ENCODE results near the gene POLR2B. TPM values are rescaled to one million over a fixed set of nuclear protein-coding genes. Genes with fewer than 3 reads are reported as not detected.
A peak's percentile ranks its signal among the peaks of the same experiment; 100 is the strongest.
"Not testable (repeated sequence)": the region's sequence is repeated elsewhere in the genome, so short reads cannot be mapped to it uniquely, and the experiment has no call there.

POLR2B gene
- polyA plus RNA-seq, 12 donors, result 41.1 to 94.2 (median 82.9) TPM; not detected in 1

DNA sequence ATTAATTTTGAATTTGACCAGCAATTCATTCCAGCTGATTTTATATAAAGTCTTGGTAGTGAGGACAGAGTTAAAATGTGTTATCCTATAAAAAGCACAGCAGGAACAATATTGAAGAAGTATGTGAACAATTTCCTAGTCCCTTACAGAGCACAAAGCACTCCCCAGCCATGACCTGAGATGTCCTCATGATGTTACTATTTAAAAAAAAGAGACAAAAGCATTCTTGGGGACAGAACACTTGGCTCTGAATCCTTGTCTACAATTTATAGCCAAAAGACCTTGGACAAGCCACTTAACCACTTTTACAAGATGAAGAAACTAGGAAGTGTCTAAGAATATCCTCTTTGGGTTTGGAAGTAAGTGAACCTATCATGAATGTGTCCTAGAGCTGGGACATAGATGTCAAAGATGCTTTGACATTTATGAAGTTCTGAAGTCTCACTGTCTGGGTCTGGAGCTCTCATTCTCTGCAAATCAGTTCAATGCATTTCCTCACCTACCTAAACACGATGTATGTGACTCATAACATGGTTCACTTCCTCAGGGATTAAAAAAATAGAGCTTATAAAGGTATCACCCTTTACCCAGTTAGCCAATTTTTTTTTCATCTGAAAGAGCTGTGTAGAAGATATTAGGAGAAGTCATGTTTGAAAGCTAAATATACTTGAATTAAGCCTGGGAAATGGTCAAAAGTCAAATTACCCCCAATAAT, 70.1 kb downstream of the POLR2B start:
- no peak for DNase-seq

DNA sequence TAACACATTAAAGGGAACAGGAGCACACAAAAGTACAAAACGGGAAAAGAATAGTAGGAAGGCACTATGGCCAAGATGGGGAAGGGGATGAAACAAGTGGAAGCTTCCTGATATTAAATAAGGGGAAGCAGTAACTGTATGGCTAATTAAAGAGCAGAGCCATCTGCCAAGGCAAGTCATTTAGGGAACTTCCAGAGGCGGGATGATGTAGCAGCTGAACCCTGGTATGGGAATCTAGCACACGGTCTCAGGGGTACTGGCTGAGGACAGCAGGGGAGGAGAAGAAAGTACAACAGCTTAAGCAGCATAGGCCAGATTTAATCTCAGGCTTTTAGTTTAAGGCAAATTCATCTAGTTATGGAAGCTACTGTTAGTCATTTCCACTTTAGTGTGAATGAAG, 72.4 kb downstream of the POLR2B start:
- no peak for DNase-seq

DNA sequence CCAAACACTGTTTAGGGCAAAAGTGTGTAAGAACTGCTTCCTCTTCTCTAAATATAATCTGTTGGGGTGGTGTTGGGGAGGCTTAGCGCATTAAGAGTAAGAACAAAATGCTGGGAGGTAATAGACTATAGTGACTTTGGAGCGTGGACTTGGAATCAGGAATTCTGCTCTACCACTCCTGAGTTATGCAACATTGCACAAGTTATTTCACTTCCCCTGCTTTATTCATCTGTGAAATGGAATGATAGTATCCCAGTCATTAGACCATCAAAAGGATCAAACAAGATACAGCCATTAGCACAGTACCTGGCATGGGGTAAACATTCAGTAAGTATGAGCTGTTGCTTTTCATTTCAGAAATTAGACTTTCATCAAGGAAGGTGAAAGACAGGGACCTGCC, 72.8 kb downstream of the POLR2B start:
- DNase-seq, result no peak

DNA sequence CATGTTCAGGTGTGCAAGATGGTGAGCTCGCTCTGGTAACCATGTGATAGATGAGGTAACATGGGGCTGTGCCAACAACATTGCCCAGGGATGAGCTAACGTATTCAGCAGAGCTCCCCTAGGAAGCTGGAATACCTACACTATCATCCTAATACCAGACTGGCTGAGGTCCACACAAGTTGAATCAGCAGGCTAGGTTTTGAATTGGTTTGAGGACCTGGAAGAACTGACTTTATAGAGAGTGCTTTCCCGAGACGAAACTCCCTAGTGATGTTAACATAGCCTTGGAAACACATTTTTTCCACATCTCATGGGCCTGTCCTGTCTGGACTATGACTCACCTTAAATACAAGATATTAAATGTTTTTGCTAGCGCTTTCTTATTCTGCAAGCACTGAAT, 74.8 kb downstream of the POLR2B start:
- no peak for DNase-seq

DNA sequence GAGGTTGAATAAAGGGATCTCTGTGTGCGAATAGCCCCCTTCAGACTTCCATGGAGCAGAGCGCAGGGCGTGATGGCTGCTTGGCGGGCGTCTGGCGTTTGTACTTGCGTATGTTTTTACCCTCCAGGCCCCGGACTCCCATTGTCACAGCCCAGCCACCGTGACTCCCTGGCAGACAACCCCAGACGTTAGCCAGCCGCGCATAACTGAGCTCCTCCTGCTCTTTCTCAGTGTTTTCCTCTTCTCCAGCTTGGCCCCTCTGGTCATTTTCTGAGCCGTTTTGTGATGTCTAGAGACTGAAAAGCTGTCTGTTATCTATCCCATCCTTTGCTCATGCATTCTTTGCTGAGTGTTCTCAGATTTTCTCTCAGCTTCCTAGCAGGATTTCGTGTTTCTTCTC, 77.2 kb downstream of the POLR2B start:
- no peak for DNase-seq

DNA sequence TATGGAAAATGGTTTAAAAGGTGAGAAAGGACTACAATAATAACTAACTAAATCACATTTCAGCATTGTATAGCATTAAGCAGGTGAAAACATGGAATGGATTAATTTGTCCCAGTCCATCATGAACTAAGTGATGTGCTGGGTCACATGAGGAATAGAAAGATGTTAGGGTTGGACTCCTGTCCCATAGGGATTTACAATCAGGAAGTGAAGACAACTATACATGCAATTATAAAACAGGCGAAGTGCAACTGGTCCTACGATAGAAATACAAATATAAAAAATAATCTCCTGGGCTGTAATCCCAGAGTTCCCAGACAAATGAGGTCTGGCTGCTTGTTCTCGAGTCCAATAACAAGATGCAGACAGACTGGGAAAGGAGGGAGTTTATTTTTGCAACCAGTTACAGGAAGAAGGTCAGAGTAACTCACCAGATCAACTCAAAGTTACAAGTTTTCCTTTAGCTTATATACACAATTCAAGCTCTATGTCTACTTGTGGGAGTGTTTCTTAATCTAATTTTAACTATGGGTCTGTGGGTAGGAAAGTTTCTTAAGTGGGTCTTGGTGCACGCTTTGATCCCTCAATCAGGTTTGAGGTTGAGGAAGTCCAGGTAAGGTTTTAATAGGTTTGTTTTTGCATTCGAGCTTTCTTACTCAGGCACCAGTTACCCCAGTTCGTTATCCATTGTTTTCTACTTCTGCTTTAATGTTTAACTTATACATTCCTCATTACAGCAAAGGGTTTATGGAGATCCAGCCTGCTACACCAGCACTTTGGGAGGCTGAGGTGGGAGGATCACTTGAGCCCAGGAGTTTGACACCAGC, 81.4 kb downstream of the POLR2B start:
- DNase-seq, result no peak

DNA sequence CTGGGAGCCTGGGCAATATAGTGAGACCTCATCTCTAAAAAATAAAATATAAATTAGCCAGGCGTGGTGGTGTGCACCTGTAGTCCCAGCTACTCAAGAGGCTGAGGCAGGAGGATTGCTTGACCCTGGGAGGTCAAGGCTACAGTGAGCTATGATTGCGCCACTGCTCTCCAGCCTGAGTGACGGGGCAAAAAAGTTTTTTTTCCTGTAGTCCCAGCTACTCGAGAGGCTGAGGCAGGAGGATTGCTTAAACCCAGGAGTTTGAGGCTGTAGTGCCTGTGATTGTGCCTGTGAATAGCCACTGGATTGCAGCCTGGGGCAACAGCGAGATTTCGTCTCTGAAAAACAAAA, 82.0 kb downstream of the POLR2B start:
- DNase-seq, result not testable (repeated sequence)

DNA sequence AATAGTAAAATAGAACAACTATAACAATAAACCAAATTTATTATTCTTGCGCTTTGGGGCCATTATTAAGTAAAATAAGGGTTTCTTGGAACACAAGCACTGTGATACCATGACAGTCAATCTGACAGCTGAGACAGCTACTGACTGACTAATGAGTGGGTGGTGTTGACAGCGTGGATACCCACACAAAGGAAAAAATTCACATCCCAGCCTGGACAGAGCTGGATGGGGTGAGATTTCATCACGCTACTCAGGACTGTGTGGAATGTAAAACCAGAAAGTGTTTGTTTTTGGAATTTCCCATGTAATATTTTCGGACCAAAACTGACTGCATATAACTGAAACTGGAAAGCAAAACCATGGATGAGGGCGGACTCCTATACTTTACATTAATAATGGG, 82.7 kb downstream of the POLR2B start:
- DNase-seq, result no peak

DNA sequence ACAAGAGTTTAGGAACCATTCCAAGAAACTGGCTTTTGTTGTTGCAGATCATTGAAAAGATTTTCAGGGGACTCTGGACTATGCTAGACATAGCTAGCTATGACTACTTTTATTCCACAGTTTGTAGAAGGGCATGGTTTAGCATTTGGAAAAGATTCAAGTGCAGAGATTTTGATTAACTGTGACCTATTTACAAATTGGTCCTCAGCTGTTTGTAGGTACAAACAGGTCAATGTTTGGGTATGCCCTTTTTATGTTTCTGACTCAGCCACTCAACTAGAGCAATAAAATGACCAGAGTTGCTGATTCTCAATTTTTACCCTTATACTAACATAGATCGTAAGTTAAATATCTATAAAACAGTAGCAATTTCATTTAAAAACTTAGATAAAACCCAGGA, 84.8 kb downstream of the POLR2B start:
- DNase-seq, result no peak

DNA sequence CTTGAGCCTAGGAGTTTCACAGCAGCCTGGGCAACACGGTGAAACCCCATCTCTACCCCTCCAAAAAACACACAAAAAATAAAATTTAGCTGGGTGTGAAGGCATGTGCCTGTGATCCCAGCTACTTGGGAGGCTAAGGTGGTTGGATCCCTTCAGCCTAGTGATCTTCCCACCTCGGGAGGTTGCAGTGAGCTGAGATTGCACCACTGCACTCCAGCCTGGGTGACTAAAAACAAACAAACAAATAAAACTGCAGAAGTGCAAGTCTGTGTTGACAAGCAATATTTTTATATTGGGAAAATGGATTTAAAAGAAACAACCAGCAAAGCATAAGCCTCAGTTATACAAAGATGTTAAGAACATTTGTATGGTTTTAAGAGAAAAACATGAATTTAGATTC, 85.4 kb downstream of the POLR2B start:
- no peak for DNase-seq

DNA sequence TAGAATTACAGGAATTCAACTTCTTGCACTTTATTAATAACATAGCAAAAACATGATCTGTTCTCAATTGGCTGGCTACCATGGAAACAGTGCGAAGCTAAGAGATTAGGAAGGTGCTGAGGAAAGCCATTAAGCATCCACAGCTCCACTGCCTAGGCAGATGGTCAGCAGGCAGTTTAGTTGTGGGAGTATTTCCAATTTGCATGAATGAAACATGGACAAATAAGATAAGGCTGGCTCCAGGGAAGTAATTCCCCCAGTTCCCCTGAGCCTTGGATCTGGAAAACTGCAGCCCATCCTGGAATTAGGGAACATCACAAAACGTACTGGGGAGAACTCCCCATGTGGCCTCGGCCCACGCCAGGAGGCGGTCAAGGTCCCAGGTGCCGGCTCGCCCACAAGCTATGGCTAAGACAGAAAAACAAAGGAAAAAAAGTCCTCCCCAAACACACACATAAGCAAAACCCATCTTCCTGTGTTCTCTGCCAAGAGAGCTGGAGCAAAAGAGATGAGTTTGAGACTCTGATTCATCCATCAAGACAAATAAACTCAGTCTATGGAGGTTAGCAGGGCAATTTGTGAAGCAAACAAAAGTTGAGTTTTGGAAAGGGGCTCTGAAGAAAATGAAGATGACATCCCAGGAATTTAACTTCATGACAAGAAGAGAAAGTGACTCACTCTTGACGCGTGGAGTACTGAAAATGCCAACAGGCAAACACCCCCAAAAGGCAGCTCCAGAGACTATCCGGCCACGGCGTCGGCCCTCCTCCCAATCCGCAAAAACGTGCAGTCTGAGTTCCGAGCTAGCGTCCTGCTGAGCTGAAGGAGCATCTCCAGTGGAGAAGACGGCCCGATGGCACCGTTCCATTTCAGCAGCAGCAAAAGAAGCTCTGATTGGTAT, 86.4 kb downstream of the POLR2B start:
- DNase-seq, result peak; percentile 37

DNA sequence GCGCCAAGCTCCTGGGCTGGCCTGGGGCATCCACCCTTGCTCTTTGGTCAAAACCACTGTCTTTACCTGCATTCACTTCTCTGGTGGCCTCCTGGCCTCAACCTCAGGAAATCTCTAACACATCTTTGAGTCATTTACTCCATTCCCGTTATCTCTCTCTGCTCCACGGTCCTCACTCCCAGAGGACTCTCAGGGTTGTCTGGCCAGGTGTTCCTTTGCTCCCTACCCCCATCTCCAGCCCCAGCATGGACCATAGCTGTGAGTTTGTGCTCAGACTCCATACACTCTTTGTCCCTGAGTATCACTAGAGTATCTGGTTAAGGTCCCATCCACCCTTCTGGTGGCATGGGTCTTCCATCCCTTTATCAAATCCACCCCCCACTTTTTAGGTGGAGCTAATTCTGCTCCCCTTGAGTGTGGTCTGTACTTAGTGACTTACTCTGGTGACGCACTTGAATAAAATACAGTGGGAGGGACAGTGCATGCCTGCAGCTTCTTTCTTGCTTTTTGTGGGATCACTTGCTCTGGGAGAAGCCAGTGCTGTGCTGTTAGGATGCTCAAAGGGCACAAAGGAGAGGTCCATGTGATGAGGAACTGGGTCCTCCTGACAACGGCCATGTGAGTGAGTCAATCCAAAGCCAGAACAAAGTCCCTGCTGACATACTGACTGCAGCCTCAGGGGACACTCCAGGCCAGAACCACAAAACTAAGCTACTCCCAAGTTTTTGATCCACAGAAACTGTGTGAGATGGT, 87.2 kb downstream of the POLR2B start:
- DNase-seq, result no peak

DNA sequence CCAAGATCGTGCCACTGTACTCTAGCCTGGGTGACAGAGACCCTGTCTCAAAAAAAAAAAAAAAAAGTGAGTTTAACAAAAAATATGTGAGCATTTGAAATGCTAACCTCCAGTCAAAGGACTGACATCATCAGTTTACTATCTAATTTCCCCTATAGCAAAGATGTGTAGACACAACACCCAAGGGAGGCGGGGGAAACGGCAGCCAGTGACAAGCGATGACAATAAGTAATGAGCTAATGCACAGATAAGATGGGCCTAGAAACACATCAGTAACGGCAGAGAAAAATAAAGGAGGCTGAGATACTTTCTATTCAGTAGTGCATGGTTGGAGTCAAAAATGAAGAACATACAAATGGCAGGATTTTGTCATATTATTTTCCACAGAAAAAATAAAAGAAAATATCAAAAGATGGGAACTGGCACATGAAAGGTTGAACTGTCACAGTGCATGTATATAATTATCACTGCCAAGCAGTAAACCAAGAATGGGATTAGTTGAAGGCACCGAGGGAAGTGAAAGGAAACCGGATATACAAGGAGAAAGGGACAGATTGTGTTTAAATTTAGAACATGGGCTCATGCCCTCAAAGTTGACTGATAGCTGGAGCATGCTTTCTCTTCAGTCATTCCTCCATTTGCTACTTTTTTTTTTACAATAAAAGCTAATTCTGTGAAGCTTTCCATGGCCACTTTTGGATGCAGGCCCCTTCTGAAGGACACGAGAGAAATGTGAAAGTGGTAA, 89.7 kb downstream of the POLR2B start:
- no peak for DNase-seq

DNA sequence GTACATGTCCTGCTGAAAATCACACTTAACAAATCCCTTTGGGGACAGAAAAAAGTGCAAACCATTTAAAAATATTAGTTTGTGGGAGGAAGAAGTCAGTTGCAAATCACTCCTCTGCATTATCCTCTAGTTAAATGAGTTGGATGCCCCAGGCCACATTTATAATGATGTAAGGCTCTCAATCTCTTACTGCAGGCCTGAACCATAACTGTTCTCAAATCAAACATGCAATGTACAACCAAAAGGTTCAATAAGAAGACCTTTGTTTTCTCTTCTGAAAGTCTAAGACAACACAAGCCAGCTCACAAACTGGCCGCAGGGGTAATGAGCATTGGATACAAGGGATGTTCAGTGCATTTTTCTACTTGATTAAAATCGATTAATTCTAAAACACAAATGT, 91.8 kb downstream of the POLR2B start:
- DNase-seq, result no peak

DNA sequence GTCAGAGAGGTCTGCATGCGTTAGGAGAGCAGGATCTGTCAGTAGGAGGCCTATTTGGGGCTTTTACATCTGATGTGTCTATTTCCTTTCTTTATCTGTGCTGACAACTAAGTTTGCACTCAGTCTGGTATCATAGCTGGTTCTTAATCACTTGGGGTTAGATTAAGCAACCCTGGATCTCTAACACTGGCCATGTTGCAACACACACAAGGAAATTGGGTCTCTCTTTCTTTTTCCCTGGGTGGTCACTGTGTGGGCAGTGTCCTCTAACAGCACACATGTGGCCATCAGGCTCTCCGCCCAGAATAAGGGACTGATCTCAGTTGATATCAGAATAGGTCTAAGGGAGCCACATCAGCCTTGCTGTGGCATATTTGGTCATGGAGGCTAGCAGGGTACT, 92.6 kb downstream of the POLR2B start:
- no peak for DNase-seq

DNA sequence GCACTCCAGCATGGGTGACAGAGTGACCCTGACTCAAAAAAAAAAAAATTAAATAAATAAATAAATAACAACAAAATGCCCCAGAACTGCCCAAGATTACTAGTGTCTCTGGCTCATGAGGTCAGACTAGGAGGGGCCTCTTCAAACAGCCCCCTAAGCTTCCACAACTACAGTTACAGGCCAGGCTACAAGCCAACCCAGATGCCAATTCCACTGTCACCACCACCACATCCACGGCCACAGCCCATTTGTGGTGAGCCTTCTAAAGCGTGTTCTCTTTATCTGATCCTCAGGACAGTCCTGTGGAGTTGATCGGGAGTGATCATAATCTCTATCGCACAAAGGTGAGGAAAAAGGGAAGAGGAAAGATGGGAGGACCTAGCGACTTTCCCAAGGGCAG, 94.9 kb downstream of the POLR2B start:
- DNase-seq, result no peak

DNA sequence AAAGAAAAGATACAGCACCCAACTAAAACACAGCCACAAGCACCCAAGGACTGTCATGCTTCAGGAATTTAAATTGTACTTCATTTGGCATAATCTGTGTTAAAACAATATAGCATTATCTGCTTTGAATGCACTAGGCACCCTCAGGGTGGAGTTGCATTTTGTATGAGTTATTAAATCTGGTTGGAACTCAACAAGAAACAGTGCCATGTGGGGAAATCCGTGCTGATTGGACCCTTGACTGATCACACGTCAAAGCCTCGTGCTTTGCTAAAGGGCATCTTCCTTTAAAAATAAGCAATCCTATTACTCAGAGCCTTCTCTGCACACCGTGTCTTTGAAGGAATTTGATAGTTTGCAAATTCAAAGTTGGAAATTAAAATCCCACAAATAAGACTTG, 96.0 kb downstream of the POLR2B start:
- no peak for DNase-seq

DNA sequence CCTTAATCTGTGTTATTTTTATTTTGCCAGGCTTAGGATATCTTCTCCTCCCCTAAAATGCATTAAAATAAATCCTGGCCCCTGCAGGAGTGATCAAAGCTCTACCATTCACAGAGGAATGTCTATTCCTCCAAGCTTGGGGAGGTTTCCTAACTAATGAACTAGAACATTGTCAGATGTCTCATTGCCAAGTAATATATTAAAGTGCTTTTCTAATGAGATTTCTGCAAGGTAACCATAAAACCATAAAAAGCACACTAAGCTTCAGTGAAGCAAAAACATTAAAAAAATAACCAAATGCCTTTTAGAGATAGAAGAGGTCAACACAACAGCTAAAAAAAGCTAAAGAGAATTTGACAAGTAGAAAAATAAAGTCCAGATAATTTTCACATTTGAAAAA, 96.7 kb downstream of the POLR2B start:
- no peak for DNase-seq

DNA sequence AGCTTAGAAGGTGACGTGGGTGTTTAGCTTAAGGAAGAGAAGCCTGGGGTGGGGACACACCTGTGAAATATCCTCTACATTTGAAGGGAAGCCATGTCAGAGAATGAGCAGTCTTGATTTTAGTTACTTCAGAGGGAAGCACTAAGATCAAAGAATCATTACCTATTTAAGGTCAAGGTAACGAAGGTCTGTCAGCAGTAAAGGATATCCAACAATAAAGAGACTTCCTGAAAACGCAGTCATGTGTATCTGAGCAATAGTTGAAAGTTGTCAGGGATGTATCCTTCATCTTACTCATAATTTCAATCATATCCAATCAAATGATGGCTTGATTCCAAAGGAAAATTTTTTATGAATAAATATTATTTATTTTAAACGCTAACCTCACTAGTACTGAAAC, 98.0 kb downstream of the POLR2B start:
- no peak for DNase-seq

DNA sequence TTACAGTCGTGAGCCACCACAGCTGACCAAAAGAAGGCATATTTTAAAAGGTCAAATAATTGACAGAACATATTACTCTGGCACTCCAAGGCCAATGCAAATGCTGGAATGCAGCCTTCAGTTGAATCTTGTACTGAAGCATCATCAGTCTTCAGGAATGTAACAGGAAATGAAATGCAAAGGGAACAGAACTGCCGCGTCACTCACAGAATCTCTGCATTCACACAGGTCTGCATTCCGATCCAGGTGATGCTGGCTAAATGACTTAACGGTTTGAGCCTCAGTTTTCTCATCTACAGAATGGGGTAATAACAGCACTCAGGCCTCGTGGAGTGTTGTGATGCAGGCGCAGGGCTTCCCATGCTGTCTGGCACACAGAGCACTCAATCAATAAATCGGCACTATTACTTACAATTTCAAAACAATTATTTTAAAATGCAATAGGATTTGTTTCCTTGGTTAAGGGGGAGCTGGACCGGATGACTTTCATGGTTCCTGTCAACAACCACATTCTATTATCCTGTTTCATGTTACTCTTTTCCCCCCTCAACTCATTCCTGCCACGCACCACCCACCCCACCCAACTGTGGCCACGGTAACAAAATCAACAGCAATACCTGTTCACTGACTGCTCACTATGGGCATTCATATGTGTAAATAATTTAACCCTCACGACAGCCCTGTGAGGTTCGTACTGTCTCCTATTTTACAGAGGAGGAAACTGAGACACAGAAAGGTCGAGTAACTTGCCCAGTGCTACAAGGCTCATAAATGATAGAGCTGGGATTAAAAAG, 99.1 kb downstream of the POLR2B start:
- DNase-seq, result no peak

All from muscle of arm (tissue), 12 donors.